Measurements from ENCODE around the gene RPS21. TPM values are rescaled to one million over a fixed set of nuclear protein-coding genes. Genes with fewer than 3 reads are reported as not detected.

Gene RPS21
- total RNA-seq, 2 donors from 2014 or later: 1,109 to 1,318 TPM

DNA sequence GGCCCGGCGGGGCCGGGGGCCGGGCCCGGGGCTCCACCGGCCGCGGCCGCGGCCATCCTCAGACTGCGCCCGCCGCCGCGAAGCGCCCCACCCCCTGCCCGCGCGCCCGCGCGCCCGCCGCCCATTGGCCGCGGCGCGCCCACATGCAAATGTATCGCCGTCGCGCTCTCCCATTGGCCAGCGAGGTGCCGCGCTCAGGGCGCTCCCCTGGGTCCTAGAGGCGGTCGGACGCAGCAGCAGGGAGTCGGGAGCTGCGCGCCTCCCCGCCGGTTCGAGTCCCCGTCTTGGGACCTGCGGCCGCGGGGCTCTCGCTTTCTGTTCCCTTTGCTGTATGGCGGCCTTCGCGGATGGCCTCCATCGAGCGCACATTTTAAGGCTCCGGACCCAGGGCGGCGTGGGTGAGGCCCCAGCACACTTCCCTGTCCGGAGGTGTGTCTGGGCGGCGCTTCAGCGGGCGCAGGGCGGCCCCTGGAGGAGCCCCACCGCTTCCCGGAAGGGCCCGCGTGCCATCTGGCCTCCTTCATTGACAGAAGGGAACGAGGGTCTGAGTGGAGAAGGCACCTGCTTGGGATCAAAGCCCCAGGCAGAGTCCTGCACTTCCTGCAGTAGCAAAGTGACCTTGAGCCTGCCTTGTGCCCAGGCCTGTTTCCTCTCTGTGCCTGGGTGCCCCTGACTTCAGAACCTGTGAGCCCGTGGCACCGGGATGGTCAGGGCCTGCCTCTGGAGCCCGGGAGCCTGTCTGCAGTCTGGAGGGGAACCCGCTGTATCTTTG, 20.5 kb downstream of the RPS21 start, which contains the start of gene CABLES2:
TSS of gene CABLES2 (minus strand) at position 65 of the 772 bp plus-strand sequence. CDS start at position 56, 9 bp downstream.
- Mint-ChIP-seq H3K27ac (peak within 1 kb of the TSS; percentile 48 to 70), H3K36me3 (no peaks in the 10 kb centered on the region), H3K4me3 (peak within 1 kb of the TSS; percentile 82), H3K4me1 (ENCODE audit: low read depth in 2 of 2) (peaks cover 14 to 16% of the 10 kb centered on the region in 2 donors), H3K27me3 (no peaks in the 10 kb centered on the region), H3K9me3 (no peaks in the 10 kb centered on the region)
- DNase-seq (ENCODE audit: low spot score) (peak; percentile 96), ATAC-seq (peak; percentile 96 to 97)

DNA sequence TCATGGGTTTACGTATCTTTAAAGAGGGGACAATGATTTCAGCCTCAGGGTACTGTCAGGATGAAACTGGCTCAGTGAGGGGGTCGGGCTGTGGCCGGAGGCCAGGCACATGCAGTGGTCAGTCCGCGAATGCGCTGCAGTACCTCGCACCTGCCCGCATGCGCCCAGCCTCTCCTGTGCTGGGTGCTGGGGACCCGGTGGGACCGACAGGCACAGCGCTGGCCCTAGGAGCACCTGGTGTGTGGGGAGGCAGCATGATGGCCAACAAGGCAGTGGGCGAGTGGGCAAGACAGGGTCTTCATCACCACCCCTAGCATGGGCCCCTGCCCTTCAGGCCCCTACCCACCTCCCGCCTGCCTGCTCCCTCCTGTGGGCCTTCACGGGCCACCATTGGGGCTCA, 21.2 kb downstream of the RPS21 start:
- peak overlapping the region; percentile 82 for H3K4me3 Mint-ChIP-seq
- no peak for DNase-seq (ENCODE audit: low spot score)
- no peak overlapping the region for H3K27ac Mint-ChIP-seq
- ATAC-seq: no peak
- no peaks in the 10 kb centered on the region for H3K9me3 Mint-ChIP-seq
- peaks cover 14 to 16% of the 10 kb centered on the region in 2 donors for H3K4me1 Mint-ChIP-seq (ENCODE audit: low read depth in 2 of 2)
- no peaks in the 10 kb centered on the region for H3K36me3 Mint-ChIP-seq
- no peaks in the 10 kb centered on the region for H3K27me3 Mint-ChIP-seq

DNA sequence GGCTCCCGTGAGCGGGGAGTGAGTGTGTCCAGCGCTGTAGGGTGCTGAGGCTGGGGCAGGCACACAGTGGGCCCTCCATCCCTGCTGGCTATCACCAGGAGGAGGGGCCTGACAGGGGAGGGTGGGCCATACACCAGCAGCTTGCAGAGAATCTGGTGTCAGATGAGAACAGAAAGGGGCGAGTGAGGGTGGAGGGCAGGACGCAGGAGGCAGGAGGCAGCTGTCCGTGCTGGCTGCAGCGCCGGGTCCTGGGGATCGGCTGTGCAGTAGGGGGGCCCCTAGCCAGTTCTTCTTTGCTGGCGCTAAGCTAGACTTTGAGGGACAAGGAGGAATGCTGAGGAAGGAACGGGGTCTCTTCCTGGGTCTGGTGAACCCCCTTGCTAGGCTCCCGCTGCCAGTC, 21.7 kb downstream of the RPS21 start:
- Mint-ChIP-seq H3K27me3 (no peaks in the 10 kb centered on the region), H3K27ac (no peak overlapping the region), H3K36me3 (no peaks in the 10 kb centered on the region), H3K4me3 (no peak overlapping the region), H3K4me1 (ENCODE audit: low read depth in 2 of 2) (peaks cover 14% of the 10 kb centered on the region in 2 donors), H3K9me3 (no peaks in the 10 kb centered on the region)
- DNase-seq (ENCODE audit: low spot score): no peak
- ATAC-seq: no peak

DNA sequence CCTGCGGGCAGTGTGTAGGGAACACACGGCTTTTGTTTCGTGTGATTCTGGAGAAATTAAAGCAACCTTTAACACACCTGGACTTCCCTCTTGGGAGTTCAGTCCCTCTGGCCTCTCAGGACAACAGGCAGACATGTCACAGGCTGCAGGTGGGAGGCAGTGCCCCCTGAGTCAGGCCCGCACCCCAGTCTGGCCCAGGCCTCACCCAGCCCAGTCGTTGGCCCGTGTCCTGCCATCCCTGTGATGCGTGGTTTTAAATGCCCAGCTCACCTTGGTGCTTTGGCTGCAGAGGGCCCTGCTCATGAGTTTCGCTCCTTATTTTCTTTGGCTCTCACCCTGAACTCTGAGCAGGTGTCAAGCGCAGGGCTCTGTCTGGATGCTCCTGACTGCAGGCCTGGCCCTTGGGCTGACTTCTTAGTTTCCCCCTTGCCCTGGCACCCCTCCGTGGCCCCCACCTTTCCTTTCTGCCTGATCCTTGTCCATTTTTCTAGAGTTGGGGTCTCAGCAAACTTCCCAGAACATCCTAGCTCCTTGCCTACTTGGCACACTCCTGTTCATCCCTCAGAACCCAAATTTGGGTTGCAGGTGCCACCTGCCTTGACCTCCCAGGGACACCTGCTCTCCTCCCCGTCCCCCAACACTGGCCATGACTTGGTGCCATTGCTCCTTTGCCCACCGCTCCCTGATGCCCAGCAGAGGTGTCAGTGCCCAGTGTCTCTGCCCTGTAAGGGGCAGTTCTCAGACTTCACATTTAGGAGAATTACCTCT, 22.4 kb downstream of the RPS21 start:
- ATAC-seq: no peak
- Mint-ChIP-seq H3K36me3 (no peaks in the 10 kb centered on the region), H3K4me1 (ENCODE audit: low read depth in 2 of 2) (peaks cover 14% of the 10 kb centered on the region in 2 donors), H3K9me3 (no peaks in the 10 kb centered on the region), H3K27me3 (no peaks in the 10 kb centered on the region), H3K27ac (peak overlapping the region in 1 of 2 donors; percentile 26), H3K4me3 (no peak overlapping the region)
- DNase-seq (ENCODE audit: low spot score): no peak

DNA sequence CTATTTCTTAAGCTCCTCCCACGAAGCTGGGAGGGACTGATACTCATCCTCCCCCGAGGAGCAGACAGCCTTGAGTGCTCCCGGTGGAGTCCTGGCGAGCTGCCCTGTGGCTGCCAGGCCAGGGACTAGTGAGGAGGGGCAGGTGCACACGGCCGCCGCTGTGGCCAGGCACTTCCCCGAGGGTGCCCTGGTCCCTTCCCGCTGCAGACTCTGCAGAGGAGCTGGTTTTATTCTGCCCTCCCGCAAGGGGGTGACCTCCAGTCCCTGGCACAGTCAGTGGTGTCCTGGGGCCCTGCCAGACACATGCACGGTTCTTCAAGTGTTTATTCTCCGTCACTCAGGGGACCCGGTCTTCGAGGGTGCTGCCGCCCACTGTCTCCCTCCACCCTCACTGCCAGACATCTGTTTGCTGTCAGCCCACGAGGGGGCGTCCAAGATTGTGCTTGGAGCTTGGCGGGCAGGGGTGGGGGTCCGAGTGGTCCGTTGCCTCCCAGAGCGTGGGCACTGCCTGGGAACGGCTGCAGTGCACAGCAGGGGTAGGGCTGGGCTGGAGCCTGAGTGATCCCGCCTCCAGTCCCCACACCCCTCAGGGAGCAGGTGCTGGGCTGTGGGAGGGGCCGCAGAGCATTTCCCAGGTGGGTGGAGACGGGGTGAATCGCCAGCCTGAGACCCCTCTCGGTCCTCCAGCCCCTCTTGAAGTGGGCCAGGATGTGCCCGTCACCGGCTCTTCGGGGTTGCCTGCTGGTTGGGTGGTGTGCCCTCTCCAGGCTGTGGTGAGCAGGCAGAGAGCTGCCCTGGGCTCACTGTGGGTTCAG, 23.2 kb downstream of the RPS21 start:
- ATAC-seq (no peak), DNase-seq (ENCODE audit: low spot score) (no peak)
- Mint-ChIP-seq H3K27ac (peak overlapping the region in 1 of 2 donors; percentile 26), H3K4me1 (ENCODE audit: low read depth in 2 of 2) (peaks cover 13% of the 10 kb centered on the region in 2 donors), H3K4me3 (no peak overlapping the region), H3K9me3 (no peaks in the 10 kb centered on the region), H3K27me3 (no peaks in the 10 kb centered on the region), H3K36me3 (no peaks in the 10 kb centered on the region)

DNA sequence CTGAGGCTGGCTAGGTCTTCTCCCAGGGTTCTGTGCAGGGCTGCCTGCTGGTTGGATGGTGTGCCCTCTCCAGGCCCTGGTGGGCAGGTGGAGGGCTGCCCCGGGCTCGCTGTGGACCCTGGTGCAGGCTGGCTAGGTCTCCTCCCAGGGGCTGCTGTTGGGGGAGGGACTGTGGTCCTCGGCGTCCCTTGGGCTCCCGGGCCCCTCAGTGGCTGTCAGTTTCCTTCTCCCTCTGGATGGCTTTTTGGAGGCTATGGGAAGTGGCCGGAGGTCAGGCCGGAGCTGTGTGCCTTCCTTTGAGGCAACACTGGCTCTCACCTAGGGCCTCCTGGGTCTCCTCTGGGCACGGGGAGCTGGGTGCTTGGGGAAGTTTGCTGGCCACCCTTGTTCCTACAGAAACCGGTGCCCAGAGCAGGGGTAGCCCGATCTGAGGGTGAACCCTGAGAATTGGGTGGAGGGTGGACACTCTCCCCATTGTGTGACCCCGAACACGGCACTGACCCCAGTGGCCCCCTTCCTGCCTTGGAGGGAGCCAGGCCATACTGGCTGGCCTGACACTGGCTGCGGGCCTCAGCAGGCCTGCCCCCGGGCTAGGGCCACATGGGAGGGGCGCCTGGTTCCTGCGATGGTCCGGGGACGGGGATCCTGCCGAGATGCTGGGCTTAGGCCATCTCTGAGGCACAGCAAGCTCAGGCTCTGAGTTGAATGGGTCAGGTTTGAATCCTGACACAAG, 24.0 kb downstream of the RPS21 start:
- Mint-ChIP-seq H3K27me3 (no peaks in the 10 kb centered on the region), H3K27ac (no peak overlapping the region), H3K36me3 (no peaks in the 10 kb centered on the region), H3K4me3 (no peak overlapping the region), H3K4me1 (ENCODE audit: low read depth in 2 of 2) (peaks cover 7 to 9% of the 10 kb centered on the region in 2 donors), H3K9me3 (no peaks in the 10 kb centered on the region)
- ATAC-seq: no peak
- no peak for DNase-seq (ENCODE audit: low spot score)

DNA sequence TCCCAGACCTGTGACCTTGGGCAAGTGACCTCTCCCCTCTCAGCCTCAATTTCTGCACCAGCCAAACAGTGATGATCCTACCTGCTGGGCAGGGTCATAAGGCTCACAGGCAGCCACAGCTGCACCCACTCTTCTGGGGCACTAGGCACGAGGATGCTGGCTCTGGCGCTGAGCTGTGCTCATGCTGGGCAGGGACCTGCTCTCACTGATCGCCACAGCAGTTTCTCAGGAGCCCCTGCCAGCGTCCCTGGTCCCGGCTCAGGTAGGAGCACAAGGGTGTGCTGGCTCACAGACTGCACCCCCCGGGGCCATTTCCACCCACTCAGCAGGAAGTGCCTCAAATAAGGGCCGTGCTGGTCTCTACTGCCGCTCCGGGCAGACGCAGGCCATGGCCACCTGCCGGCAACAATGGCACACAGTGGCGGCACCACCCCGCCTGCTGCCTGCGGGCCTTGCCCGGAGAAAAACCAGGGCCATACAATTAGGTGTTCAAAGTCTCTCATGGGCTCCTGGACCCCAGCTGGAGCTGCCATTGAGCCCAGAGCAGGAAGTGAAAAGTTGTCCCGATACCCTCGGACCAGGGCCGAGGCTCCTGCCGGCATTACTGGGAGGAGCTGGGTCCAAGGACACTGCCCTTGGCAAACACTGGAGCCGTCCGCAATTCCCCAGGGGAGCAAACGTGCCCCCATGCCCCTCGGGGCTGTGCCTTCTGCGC, 24.7 kb downstream of the RPS21 start:
- Mint-ChIP-seq H3K36me3 (no peaks in the 10 kb centered on the region), H3K9me3 (no peaks in the 10 kb centered on the region), H3K27ac (no peak overlapping the region), H3K27me3 (no peaks in the 10 kb centered on the region), H3K4me1 (ENCODE audit: low read depth in 2 of 2) (peaks cover 5 to 9% of the 10 kb centered on the region in 2 donors), H3K4me3 (no peak overlapping the region)
- ATAC-seq: no peak
- DNase-seq (ENCODE audit: low spot score): no peak

DNA sequence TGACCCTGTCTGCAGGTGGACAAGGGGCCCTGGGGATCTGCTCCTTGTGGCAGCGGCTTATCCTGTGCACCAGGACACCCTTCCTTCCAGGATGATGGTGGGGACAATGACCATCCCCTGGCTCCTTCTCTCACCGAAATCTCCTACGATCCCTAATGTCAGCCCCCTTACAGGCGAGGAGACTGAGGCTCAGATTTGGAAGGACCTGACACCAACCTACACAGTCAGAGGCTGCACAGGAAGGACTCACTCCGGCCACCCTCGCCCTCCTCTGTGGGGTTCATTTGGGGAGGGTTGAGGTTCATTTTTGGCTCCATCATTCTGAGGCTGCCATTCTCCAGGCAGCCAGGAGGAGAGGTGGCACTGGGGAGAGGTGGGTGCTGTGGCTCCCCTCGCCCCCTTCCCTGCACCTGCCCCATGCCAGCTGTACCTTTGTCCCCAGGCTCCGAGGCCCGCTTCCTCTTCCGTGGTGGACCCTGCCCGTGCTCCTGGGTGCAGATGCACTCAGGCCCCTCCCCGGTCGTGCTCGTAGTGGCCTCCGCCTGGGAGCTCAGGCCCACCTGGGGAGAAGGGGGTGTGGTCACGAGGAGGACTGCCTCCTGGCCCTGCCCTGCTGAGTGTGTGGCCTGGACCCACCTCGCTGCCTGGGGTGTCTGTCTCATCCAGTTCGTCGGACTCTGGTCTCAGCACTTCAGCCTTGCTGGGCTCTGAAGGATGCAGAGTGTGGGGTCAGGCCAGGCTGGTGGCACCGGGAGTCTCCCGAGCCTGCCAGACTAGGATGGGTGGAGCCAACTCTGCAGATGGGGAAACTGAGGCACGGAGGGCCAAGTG, 25.5 kb downstream of the RPS21 start:
- H3K4me1 Mint-ChIP-seq (ENCODE audit: low read depth in 2 of 2): peaks cover 5 to 9% of the 10 kb centered on the region in 2 donors
- no peaks in the 10 kb centered on the region for H3K27me3 Mint-ChIP-seq
- ATAC-seq (no peak), DNase-seq (ENCODE audit: low spot score) (no peak)
- no peak overlapping the region for H3K4me3 Mint-ChIP-seq
- H3K36me3 Mint-ChIP-seq: no peaks in the 10 kb centered on the region
- no peaks in the 10 kb centered on the region for H3K9me3 Mint-ChIP-seq
- H3K27ac Mint-ChIP-seq: no peak overlapping the region

DNA sequence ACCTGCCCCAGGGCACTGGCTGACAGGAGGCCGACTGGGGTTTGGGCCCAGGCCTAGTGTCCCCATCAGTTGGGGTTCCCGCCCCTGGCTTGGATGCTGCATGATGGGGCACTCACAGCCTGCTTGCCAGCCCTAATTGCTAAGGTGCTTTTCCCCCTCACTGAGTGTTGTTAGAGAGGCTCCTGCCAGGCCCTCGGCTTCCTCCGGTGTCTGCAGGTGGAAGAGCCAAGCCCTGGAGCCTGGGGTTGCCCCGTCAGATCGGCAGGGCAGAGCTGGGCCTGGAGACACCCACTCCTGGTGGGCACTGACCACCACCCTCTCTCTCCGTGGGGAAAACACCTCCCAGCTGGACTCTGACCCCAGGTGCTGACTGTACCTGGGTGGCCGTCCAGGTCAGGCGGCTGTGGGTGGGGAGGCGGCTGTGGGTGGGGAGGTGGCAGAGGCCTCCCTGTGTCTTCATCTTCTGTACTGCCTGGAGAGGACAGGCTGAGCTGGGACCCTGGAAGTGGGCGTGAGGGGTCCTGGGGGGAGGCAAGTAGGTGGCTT, 26.2 kb downstream of the RPS21 start:
- ATAC-seq (no peak), DNase-seq (ENCODE audit: low spot score) (no peak)
- Mint-ChIP-seq H3K4me1 (ENCODE audit: low read depth in 2 of 2) (peaks cover 5 to 9% of the 10 kb centered on the region in 2 donors), H3K4me3 (no peak overlapping the region), H3K36me3 (no peaks in the 10 kb centered on the region), H3K27me3 (no peaks in the 10 kb centered on the region), H3K27ac (no peak overlapping the region), H3K9me3 (no peaks in the 10 kb centered on the region)

DNA sequence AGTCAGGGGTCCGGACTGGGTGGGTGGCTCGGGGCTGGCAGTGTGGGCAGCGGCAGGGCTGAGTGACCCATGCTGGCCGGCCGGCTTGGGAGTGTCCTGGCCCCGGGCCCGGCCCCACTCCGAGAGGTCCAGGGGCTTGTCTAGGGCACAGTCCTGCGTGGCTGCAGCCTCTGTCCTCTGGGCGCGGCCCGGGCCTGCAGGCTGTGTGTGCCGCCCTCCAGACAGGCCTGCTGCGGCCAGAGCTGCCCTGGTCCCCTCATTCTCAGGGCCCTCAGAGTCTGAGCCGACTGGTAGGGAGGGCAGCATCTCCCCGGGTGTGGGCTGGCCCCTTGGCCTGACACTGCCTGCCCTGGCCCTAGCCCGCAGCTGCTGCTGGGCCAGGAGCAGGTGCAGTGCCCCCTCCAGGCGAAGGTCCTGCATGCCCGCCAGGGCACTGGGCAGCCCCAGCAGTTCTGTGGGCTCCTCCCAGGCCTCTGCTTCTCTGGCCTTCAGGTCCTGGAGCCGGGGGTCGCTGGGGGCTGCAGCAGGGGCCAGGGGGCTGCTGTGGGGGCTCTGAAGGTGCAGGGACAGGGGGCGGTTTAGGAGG, 27.1 kb downstream of the RPS21 start:
- no peaks in the 10 kb centered on the region for H3K9me3 Mint-ChIP-seq
- ATAC-seq (no peak), DNase-seq (ENCODE audit: low spot score) (no peak)
- H3K4me1 Mint-ChIP-seq (ENCODE audit: low read depth in 2 of 2): peaks cover 5 to 9% of the 10 kb centered on the region in 2 donors
- no peaks in the 10 kb centered on the region for H3K27me3 Mint-ChIP-seq
- no peak overlapping the region for H3K4me3 Mint-ChIP-seq
- no peaks in the 10 kb centered on the region for H3K36me3 Mint-ChIP-seq
- no peak overlapping the region for H3K27ac Mint-ChIP-seq

DNA sequence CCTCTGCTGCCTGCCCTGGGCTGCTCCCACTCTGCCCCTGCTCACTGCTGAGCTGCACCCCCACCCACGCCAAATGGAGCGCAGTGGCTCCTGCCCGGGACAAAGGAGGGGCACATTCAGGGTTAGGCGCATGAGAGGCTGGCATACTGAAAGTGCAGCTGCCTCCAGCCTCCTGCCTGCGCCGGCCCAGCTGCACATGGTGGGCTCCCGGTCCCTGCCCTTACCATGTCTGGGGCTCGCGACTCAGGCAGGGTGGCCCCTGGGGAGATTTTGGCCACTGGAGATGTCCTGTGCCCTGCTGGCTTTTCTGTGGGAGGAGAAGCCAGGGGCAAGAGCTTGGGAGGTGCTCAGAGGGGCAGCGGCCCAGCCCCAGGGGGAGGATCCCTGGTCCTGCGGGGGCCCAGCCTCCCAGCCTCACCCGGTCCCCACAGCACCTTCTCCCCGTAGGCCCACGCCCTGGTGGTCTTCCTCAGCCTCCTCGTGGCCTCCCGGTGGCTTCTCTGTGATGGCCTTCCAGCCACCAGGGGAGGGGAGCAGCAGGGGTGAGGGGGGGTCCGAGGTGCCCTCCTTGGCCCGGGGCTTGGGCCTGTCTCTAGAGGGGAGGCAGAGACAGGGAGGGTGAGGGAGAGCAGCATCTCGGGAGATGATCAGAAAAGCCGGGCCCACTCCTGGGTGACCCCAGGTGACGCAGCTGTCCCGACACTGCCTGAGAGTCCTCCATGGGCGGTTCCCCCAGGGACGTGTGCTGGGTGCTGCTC, 28.6 kb downstream of the RPS21 start:
- no peak overlapping the region for H3K4me3 Mint-ChIP-seq
- H3K27me3 Mint-ChIP-seq: no peaks in the 10 kb centered on the region
- no peaks in the 10 kb centered on the region for H3K36me3 Mint-ChIP-seq
- H3K4me1 Mint-ChIP-seq (ENCODE audit: low read depth in 2 of 2): no peaks in the 10 kb centered on the region
- ATAC-seq (no peak), DNase-seq (ENCODE audit: low spot score) (no peak)
- no peak overlapping the region for H3K27ac Mint-ChIP-seq
- H3K9me3 Mint-ChIP-seq: no peaks in the 10 kb centered on the region
